NOMO-1 treated with dmso at 0.1 percent for 144 hours (cell line): Measurements from ENCODE around the gene COMT.

Experiments used
- DNase-seq: peaks from one replicate; lab custom pipeline; 2025; ENCODE audit not compliant: unreplicated experiment; lab: John Stamatoyannopoulos, UW

The COMT gene

GRCh38 chr22:19992481-19992911 lies 50.9 kb downstream of the COMT start:
- no peak for DNase-seq

GRCh38 chr22:19992921-19993355 lies 51.4 kb downstream of the COMT start:
- DNase-seq = no peak

GRCh38 chr22:19993926-19994325 lies 52.4 kb downstream of the COMT start:
- DNase-seq = no peak

- no peak for DNase-seq
Observed at GRCh38 chr22:19994851-19995610, 53.5 kb downstream of the COMT start.

- DNase-seq = no peak
Observed at GRCh38 chr22:19995611-19996339, 54.2 kb downstream of the COMT start.

- DNase-seq = no peak
Observed at GRCh38 chr22:19996694-19997384, 55.3 kb downstream of the COMT start.

GRCh38 chr22:19997561-19998231 lies 56.1 kb downstream of the COMT start:
- no peak for DNase-seq

- DNase-seq = no peak
Observed at GRCh38 chr22:19998232-19998951, 56.8 kb downstream of the COMT start.

- DNase-seq = no peak
Observed at GRCh38 chr22:19998991-19999820, 57.6 kb downstream of the COMT start.

GRCh38 chr22:20000246-20001081 lies 58.9 kb downstream of the COMT start:
- DNase-seq = no peak

- no peak for DNase-seq
Observed at GRCh38 chr22:20001082-20001638, 59.6 kb downstream of the COMT start.

GRCh38 chr22:20002128-20002527 lies 60.6 kb downstream of the COMT start:
- DNase-seq = no peak

- no peak for DNase-seq
Observed at GRCh38 chr22:20002636-20003035, 61.1 kb downstream of the COMT start.

- DNase-seq = no peak
Observed at GRCh38 chr22:20003304-20003703, 61.7 kb downstream of the COMT start.

- DNase-seq = no peak
Observed at GRCh38 chr22:20004464-20004863, 62.9 kb downstream of the COMT start.

- DNase-seq = no peak
Observed at GRCh38 chr22:20008221-20008995, 66.8 kb downstream of the COMT start.

- no peak for DNase-seq
Observed at GRCh38 chr22:20009018-20009491, 67.5 kb downstream of the COMT start.
